Ascending aorta (tissue), 2 donors: Measurements from ENCODE around the gene PPP6C. TPM values are rescaled to one million over a fixed set of nuclear protein-coding genes. Genes with fewer than 3 reads are reported as not detected.
"Not testable (repeated sequence)": the region's sequence is repeated elsewhere in the genome, so short reads cannot be mapped to it uniquely, and the experiment has no call there.

Source experiments
- DNase-seq, 2 donors: peaks; one replicate each; pipeline ENCODE4 v3.0.0-alpha.2; 2019; ENCODE audit warnings: low spot score in 2 of 2
- H3K27ac ChIP-seq, 2 donors: fragments of 200-600 bp; sonication (generic); one replicate each; pipeline ENCODE4 v1.5.1; 2016 to 2017; ENCODE audit warnings: mild to moderate bottlenecking in 1 of 2
- H3K27me3 ChIP-seq: fragments of 200-600 bp; sonication (generic); one replicate; pipeline ENCODE4 v1.5.1; 2017
- H3K36me3 ChIP-seq, 2 donors: fragments of 200-600 bp; sonication (generic); one replicate each; pipeline ENCODE4 v1.5.1; 2016
- H3K4me1 ChIP-seq, 2 donors: fragments of 200-600 bp; sonication (generic); one replicate each; pipeline ENCODE4 v1.5.1; 2016 to 2017; ENCODE audit warnings: mild to moderate bottlenecking in 1 of 2
- H3K4me3 ChIP-seq, 2 donors: fragments of 200-600 bp; sonication (generic); one replicate each; pipeline ENCODE4 v1.5.1; 2016 to 2017; ENCODE audit warnings: mild to moderate bottlenecking in 1 of 2
- H3K9me3 ChIP-seq, 2 donors: fragments of 200-600 bp; sonication (generic); one replicate each; pipeline ENCODE4 v1.5.1; 2016
- intact Hi-C: fragments of 100-400 bp; cut with DNase I; formaldehyde crosslinking; loops from one replicate; pipeline ENCODE4 v1.15.1; 2023
- total RNA-seq: library from RNA; depleted of rRNA; stranded (reverse); fragments of >200 nt; gene quantifications from one replicate; pipeline ENCODE4 v1.1.0, GENCODE V29; 2016
- TF ChIP-seq, protein P1 (sequence below), 3 experiments: fragments of 200-600 bp in 2 of 3; fragments of 450-650 bp in 1 of 3; sonication (generic) in 2 of 3; IDR thresholded peaks; one replicate each; pipeline ENCODE4 v1.5.1; 2016 to 2019; ENCODE audit warnings: antibody characterized with exemption in 3 of 3, mild to moderate bottlenecking in 1 of 3, moderate library complexity in 1 of 3

The PPP6C gene
- total RNA-seq, 1 donor from 2014 or later = 33.8 TPM

DNA sequence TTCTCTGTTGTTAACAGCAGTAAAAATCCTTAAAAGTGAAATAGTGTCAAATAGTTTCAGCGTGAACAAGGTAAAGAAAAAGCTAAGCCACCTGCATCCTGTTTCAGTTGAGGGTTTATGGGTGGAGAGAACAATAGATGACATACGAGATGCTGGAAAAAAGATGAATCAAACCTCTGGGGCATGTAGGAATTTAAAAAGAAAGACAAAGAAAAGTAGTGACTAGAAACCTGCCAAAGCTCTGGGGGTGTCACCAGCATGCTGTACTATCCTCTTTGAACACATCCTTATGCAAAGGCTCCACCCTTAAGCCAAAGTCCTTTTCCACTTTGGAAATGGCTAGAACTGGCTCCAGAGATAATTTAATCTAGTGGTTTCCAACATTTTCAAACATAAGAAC, 68.5 kb downstream of the PPP6C start:
- no peak overlapping the region for H3K4me3 ChIP-seq
- intact Hi-C loops = no loop called here
- H3K36me3 ChIP-seq = no peaks in the 10 kb centered on the region
- TF ChIP-seq, protein P1, sequence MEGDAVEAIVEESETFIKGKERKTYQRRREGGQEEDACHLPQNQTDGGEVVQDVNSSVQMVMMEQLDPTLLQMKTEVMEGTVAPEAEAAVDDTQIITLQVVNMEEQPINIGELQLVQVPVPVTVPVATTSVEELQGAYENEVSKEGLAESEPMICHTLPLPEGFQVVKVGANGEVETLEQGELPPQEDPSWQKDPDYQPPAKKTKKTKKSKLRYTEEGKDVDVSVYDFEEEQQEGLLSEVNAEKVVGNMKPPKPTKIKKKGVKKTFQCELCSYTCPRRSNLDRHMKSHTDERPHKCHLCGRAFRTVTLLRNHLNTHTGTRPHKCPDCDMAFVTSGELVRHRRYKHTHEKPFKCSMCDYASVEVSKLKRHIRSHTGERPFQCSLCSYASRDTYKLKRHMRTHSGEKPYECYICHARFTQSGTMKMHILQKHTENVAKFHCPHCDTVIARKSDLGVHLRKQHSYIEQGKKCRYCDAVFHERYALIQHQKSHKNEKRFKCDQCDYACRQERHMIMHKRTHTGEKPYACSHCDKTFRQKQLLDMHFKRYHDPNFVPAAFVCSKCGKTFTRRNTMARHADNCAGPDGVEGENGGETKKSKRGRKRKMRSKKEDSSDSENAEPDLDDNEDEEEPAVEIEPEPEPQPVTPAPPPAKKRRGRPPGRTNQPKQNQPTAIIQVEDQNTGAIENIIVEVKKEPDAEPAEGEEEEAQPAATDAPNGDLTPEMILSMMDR (IDR thresholded peaks at IDR 0.05) = no peak
- DNase-seq = no peak
- H3K4me1 ChIP-seq = peaks cover 0 to 8% of the 10 kb centered on the region in 2 donors
- H3K27me3 ChIP-seq = no peaks in the 10 kb centered on the region
- no peak overlapping the region for H3K27ac ChIP-seq
- no peaks in the 10 kb centered on the region for H3K9me3 ChIP-seq

DNA sequence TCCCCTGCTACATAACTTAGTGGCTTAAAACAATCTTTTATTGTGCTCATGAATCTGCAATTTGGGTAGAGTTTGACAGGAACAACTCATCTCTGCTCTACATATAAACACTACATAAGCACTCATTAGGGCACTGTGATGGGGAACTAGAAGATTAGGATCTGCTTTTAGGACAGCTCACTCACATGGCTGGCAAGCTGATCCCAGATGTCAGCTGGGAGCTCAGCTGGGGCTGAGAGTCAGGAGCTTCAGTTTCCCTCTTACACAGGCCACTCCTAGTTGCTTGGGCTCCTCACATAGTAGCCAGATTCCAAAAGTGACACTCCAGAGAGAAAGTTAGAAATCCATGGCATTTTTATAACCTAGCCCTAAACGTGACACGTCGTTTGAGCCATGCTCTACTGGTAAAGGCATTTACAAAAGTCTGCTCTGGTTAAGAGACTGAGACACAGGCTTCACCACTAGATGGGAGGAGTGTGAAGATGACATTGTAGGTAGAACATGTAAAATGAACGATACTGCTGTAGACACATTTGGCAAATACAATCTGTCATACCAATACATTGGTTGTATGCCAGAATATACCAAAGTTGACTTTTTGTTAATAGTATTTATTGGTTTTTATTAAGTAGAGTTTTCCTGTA, 69.8 kb downstream of the PPP6C start:
- no peaks in the 10 kb centered on the region for H3K36me3 ChIP-seq
- no peak overlapping the region for H3K27ac ChIP-seq
- intact Hi-C loops = no loop called here
- H3K27me3 ChIP-seq = no peaks in the 10 kb centered on the region
- H3K4me3 ChIP-seq = no peak overlapping the region
- no peaks in the 10 kb centered on the region for H3K4me1 ChIP-seq
- TF ChIP-seq, protein P1 (IDR thresholded peaks at IDR 0.05) = no peak
- no peak for DNase-seq
- no peaks in the 10 kb centered on the region for H3K9me3 ChIP-seq

DNA sequence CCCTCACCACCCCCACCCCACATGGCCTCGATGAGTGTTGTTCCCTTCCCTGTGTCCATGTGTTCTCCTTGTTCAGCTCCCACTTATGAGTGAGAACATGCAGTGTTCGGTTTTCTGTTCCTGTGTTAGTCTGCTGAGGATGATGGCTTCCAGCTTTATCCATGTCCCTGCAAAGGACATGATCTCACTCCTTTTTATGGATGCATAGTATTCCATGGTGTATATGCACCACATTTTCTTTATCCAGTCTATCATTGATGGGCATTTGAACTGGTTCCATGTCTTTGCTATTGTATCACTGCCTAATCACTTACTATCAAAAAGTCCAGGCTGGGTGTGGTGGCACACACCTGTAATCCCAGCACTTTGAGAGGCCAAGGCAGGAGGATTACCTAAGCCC, 70.9 kb downstream of the PPP6C start:
- H3K4me3 ChIP-seq, H3K36me3 ChIP-seq, H3K9me3 ChIP-seq, intact Hi-C loops, DNase-seq, H3K4me1 ChIP-seq, H3K27ac ChIP-seq, H3K27me3 ChIP-seq: not testable (repeated sequence)

DNA sequence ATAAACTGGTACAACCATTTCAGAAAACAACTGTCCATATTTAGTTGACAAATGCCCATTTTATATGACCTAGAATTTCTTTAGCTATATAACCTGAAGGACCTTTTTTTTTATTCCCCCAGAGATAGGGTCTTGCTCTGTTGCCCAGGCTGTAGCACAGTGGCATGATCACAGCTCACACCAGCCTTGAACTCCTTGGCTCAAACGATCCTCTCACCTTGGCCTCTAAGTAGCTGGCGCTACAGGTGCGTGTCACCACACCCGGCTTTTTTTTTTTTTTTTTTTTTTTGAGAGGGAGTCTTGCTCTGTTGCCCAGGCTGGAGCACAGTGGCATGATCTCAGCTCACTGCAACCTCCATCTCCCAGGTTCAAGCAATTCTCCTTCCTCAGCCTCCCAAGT, 75.1 kb downstream of the PPP6C start:
- H3K4me1 ChIP-seq, H3K4me3 ChIP-seq, H3K9me3 ChIP-seq, H3K27me3 ChIP-seq, H3K27ac ChIP-seq, H3K36me3 ChIP-seq, DNase-seq, intact Hi-C loops: not testable (repeated sequence)

DNA sequence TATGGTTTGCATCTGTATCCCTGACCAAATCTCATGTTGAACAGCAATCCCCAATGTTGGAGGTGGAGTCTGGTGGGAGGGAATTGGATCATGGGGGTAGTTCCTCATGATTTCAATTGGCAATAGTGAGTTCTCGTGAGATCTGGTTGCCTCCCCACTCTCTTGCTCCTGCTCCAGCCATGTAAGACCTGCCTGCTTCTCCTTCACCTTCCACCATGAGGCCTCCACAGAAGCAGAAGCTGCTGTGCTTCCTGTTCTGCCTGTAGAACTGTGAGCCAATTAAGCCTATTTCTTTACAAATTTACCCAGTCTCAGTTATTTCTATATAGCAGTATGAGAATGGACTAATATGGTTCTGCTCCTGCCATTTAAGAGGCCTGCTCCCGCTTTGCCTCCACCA, 79.1 kb downstream of the PPP6C start:
- TF ChIP-seq, protein P1 (IDR thresholded peaks at IDR 0.05) = no peak
- Histone ChIP-seq H3K4me3 (no peak overlapping the region), H3K27me3 (no peaks in the 10 kb centered on the region), H3K27ac (no peak overlapping the region), H3K9me3 (no peaks in the 10 kb centered on the region), H3K4me1 (no peaks in the 10 kb centered on the region), H3K36me3 (no peaks in the 10 kb centered on the region)
- intact Hi-C loops = no loop called here
- no peak for DNase-seq

DNA sequence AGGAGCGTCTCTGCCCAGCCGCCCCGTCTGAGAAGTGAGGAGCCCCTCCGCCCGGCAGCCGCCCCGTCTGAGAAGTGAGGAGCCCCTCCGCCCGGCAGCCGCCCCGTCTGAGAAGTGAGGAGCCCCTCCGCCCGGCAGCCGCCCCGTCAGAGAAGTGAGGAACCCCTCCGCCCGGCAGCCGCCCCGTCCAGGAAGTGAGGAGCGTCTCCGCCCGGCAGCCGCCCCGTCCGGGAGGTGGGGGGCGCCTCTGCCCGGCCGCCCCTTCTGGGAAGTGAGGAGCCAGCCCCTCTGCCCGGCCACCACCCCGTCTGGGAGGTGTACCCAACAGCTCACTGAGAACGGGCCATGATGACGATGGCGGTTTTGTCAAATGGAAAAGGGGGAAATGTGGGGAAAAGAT, 81.1 kb downstream of the PPP6C start:
- DNase-seq, H3K9me3 ChIP-seq, H3K4me3 ChIP-seq, H3K4me1 ChIP-seq, H3K27me3 ChIP-seq, H3K27ac ChIP-seq, H3K36me3 ChIP-seq, intact Hi-C loops: not testable (repeated sequence)

DNA sequence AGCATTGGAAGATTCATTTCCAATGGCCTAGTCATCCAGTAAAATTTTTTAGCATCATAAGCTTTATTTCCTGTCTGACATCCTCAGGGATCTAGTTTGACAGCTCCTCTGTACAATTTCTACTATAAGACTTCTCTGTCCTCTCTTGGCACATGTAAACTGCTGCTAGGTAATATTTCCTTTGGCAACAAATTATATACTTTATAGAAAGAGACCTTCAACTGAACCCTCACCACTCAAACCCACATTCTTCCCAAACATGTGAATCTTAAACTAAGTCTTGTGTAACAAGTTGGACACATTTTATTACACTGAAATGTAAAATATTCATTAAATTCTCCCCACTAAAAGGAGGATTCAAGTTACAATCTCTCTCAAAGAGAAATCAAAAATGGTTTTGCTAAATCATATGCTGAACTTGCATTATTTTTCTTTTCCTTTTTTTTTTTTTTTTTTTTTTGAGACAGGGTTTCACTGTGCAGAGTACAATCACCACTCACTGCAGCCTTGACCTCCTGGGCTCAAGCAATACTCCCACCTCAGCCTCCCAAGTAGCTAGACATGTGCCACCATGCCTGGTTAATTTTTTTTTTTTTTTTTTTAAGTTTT, 83.2 kb downstream of the PPP6C start:
- H3K27ac ChIP-seq = no peak overlapping the region
- H3K4me1 ChIP-seq = no peaks in the 10 kb centered on the region
- H3K4me3 ChIP-seq = no peak overlapping the region
- DNase-seq = no peak
- intact Hi-C loops = no loop called here
- TF ChIP-seq, protein P1 (IDR thresholded peaks at IDR 0.05) = no peak
- H3K27me3 ChIP-seq = no peaks in the 10 kb centered on the region
- no peaks in the 10 kb centered on the region for H3K36me3 ChIP-seq
- H3K9me3 ChIP-seq = no peaks in the 10 kb centered on the region
